ENCODE results near the gene C16orf86.

Gene C16orf86

DNA sequence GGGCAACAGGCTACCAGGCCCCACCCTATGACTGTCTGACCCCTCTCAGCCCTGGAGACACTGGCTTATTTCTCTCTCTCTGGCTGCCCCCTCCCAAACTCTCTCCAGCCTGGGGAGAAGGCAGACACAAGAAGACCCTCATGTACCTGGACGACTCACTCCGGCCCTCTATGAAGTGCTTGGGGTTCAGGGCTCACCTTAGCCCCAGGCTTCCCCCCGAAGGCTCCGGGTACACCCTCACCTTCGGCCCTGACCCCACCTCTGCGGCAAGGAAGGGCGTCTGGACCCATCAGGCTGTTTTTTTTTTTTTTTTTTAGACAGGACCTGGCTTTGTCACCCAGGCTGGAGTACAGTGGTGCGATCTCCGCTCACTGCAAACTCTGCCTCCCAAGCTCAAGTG lies 22.6 kb upstream of the C16orf86 start:
- H3K9ac ChIP-seq (ENCODE audit: low read length): peak overlapping the region; percentile 98; the same call in 1 of the 2 replicates
- peaks cover 13% of the 10 kb centered on the region for H3F3A ChIP-seq (ENCODE audit: insufficient read depth)
- H3K27me3 ChIP-seq (ENCODE audit: low read length): no peaks in the 10 kb centered on the region
- peak overlapping the region; percentile 88 for H3K4me2 ChIP-seq (ENCODE audit: low read depth, low read length, poor library complexity, severe bottlenecking)
- TF ChIP-seq EZH2phosphoT487 (conservative IDR thresholded peaks at IDR 0.05; ENCODE audit: low read length) (no peak), CTCF (IDR thresholded peaks at IDR 0.05; ENCODE audit: insufficient read depth, low read length, poor library complexity, severe bottlenecking) (no peak)
- H3K9me2 ChIP-seq (replicated peaks; ENCODE audit: insufficient read depth, low read length): no peaks in the 10 kb centered on the region
- no peak overlapping the region for H2AFZ ChIP-seq (ENCODE audit: low read depth, low read length, severe bottlenecking)
- H3K79me2 ChIP-seq (ENCODE audit: insufficient read depth, low read length): peaks cover 8% of the 10 kb centered on the region
- no peak overlapping the region for H3K27ac ChIP-seq (ENCODE audit: low read depth, low read length)
- H3K9me3 ChIP-seq (ENCODE audit: insufficient read depth, low read length): no peaks in the 10 kb centered on the region
- H3K36me3 ChIP-seq (ENCODE audit: low read length): peaks cover under 1% of the 10 kb centered on the region; the same call in 1 of the 2 replicates
- no peak overlapping the region for H3K4me3 ChIP-seq (ENCODE audit: insufficient read depth, low read length, poor library complexity, severe bottlenecking)
- no peaks in the 10 kb centered on the region for H4K20me1 ChIP-seq (ENCODE audit: low read depth, low read length)

DNA sequence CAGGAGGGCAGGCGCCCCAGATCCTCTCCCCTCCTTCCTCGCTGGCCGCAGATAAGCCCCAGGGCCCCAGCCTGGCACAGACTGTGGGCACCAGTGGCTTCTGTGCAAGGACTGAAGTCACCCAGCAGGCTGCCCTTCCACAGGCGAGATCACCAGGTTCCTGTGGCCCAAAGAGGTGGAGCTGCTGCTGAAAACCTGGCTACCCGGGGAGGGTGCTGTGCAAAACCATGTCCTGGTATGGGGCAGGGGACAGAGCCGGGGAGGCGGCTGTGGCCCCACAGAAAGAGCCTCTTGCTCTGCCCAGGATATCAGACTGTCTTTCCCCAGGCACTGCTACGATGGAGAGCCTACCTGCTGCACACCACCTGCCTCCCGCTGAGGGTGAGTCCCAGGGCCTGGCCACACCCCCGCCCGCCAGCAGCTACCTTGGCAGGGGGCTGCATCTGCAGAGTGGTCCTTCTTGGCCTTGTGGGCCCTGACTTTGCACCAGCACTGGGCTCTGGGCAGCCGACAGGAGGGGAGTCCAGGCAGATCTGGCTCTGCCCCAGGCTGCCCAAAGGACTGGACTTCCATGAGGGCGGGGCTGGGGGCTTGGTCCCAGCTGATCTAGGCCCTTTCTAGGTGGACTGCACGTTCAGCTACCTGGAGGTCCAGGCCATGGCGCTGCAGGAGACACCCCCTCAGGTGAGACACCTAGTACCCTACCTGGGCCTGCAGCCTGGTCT lies 21.1 kb upstream of the C16orf86 start:
- Histone ChIP-seq H4K20me1 (ENCODE audit: low read depth, low read length) (no peaks in the 10 kb centered on the region), H2AFZ (ENCODE audit: low read depth, low read length, severe bottlenecking) (peak overlapping the region; percentile 89), H3F3A (ENCODE audit: insufficient read depth) (peaks cover 13% of the 10 kb centered on the region), H3K27me3 (ENCODE audit: low read length) (no peaks in the 10 kb centered on the region), H3K9me3 (ENCODE audit: insufficient read depth, low read length) (no peaks in the 10 kb centered on the region), H3K4me3 (ENCODE audit: insufficient read depth, low read length, poor library complexity, severe bottlenecking) (peak overlapping the region; percentile 86), H3K79me2 (ENCODE audit: insufficient read depth, low read length) (peaks cover 8% of the 10 kb centered on the region), H3K4me2 (ENCODE audit: low read depth, low read length, poor library complexity, severe bottlenecking) (peak overlapping the region; percentile 88), H3K27ac (ENCODE audit: low read depth, low read length) (peak overlapping the region; percentile 81), H3K9me2 (replicated peaks; ENCODE audit: insufficient read depth, low read length) (no peaks in the 10 kb centered on the region), H3K9ac (ENCODE audit: low read length) (peak overlapping the region; percentile 98), H3K36me3 (ENCODE audit: low read length) (no peaks in the 10 kb centered on the region)
- TF ChIP-seq CTCF (IDR thresholded peaks at IDR 0.05; ENCODE audit: insufficient read depth, low read length, poor library complexity, severe bottlenecking): no peak
- TF ChIP-seq EZH2phosphoT487 (conservative IDR thresholded peaks at IDR 0.05; ENCODE audit: low read length): no peak

GRCh38 chr16:67647111-67647651 lies 19.4 kb upstream of the C16orf86 start:
- no peak overlapping the region for H3K4me2 ChIP-seq (ENCODE audit: low read depth, low read length, poor library complexity, severe bottlenecking)
- no peaks in the 10 kb centered on the region for H4K20me1 ChIP-seq (ENCODE audit: low read depth, low read length)
- H3K9me2 ChIP-seq (replicated peaks; ENCODE audit: insufficient read depth, low read length): no peaks in the 10 kb centered on the region
- no peaks in the 10 kb centered on the region for H3K27me3 ChIP-seq (ENCODE audit: low read length)
- H3F3A ChIP-seq (ENCODE audit: insufficient read depth): peaks cover 8% of the 10 kb centered on the region
- no peak for TF ChIP-seq CTCF (IDR thresholded peaks at IDR 0.05; ENCODE audit: insufficient read depth, low read length, poor library complexity, severe bottlenecking)
- TF ChIP-seq EZH2phosphoT487 (conservative IDR thresholded peaks at IDR 0.05; ENCODE audit: low read length): no peak
- no peaks in the 10 kb centered on the region for H3K36me3 ChIP-seq (ENCODE audit: low read length)
- no peak overlapping the region for H3K9ac ChIP-seq (ENCODE audit: low read length)
- no peaks in the 10 kb centered on the region for H3K9me3 ChIP-seq (ENCODE audit: insufficient read depth, low read length)
- no peak overlapping the region for H2AFZ ChIP-seq (ENCODE audit: low read depth, low read length, severe bottlenecking)
- no peak overlapping the region for H3K27ac ChIP-seq (ENCODE audit: low read depth, low read length)
- no peak overlapping the region for H3K4me3 ChIP-seq (ENCODE audit: insufficient read depth, low read length, poor library complexity, severe bottlenecking)
- peaks cover 8% of the 10 kb centered on the region for H3K79me2 ChIP-seq (ENCODE audit: insufficient read depth, low read length)
